Suprapubic skin (tissue), 4 donors: ENCODE results near the gene CPA1. TPM values are rescaled to one million over a fixed set of nuclear protein-coding genes. Genes with fewer than 3 reads are reported as not detected.

ENCODE experiments used
- DNase-seq, 2 donors: peaks; one replicate each; pipeline ENCODE4 v3.0.0-alpha.2; 2019; ENCODE audit warnings: low spot score in 2 of 2
- H3K27ac ChIP-seq: fragments of 200-600 bp; sonication (generic); one replicate; pipeline ENCODE4 v1.5.1; 2019
- H3K27me3 ChIP-seq: fragments of 200-600 bp; sonication (generic); one replicate; pipeline ENCODE4 v1.5.1; 2019
- H3K36me3 ChIP-seq: fragments of 200-600 bp; sonication (generic); one replicate; pipeline ENCODE4 v1.5.1; 2019
- H3K4me1 ChIP-seq: fragments of 200-600 bp; sonication (generic); one replicate; pipeline ENCODE4 v1.5.1; 2019
- H3K4me3 ChIP-seq: fragments of 200-600 bp; sonication (generic); one replicate; pipeline ENCODE4 v1.5.1; 2019; ENCODE audit warnings: mild to moderate bottlenecking
- H3K9me3 ChIP-seq: fragments of 200-600 bp; sonication (generic); one replicate; pipeline ENCODE4 v1.5.1; 2019
- EP300 ChIP-seq: sonication (generic); formaldehyde crosslinking; IDR thresholded peaks from one replicate; pipeline ENCODE4 v1.6.1; 2017; ENCODE audit warnings: antibody characterized with exemption
- POLR2A ChIP-seq, 2 donors: fragments of 450-650 bp; IDR thresholded peaks; one replicate each; pipeline ENCODE4 v1.6.1; 2017; ENCODE audit warnings: antibody characterized with exemption in 2 of 2, mild to moderate bottlenecking in 2 of 2, moderate library complexity in 2 of 2
- POLR2AphosphoS5 ChIP-seq, 3 donors: sonication (generic); formaldehyde crosslinking; IDR thresholded peaks; one replicate each; pipeline ENCODE4 v1.6.1; 2017; ENCODE audit warnings: antibody characterized with exemption in 3 of 3
- WGBS: methylation state at CpG from one replicate; pipeline ENCODE4 v1.1.5; 2018; 5-methylcytosine and 5-hydroxymethylcytosine counted together
- total RNA-seq, 4 donors: library from RNA; depleted of rRNA; stranded (reverse); fragments of >200 nt; gene quantifications; one replicate each; pipeline ENCODE4 v1.1.0, GENCODE V29; 2016
- TF ChIP-seq, protein P1 (sequence below), 2 donors: fragments of 200-600 bp in 1 of 2; fragments of 450-650 bp in 1 of 2; sonication (generic) in 1 of 2; IDR thresholded peaks; one replicate each; pipeline ENCODE4 v1.5.1; 2016 to 2019; ENCODE audit warnings: antibody characterized with exemption in 2 of 2, mild to moderate bottlenecking in 1 of 2, moderate library complexity in 1 of 2

The CPA1 gene
- not detected for total RNA-seq

DNA sequence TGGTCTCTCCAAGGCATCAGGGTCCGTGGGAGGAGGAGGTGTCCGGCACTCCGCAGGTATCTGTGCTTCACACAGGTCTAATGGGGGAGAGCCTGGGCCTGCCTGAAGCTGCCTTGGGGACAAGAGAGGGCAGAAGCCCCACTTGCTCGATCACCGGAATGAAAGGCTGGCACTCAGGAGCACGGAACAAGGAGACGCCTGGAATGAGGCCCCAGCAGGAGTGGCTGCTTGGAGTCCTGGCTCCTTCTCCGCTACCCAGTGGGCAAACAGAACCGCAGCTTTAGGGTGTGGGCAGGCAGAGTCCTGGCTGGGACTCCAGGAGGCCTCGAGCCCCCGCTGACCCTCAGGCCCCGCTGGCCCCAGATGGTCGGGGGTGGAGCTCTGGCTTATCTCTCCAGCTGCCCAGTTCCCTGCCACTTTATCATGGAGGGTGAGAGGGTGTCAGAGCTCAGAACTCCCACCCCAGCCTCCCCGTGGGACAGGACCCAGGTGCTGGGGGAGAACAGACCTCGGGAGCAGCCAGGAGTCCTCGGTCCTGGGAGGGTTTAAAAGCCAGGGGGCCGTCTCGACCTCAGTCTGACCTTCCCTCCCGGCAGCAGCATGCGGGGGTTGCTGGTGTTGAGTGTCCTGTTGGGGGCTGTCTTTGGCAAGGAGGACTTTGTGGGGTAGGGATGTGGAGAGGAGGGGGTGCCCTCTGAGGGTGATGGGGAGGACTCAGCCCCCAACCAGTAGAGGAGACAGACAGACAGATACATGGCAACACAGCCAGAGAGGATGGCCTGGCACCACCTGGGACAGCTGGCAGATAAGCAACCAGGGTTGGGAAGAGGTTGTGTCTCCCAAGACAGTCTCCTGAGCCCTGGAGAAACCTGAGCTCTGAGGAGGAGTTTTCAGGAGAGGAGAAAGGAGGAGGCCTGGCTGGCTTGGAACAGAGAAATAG is at the start of gene CPA1:
CPA1 (plus strand) TSS at position 574 of the 940 bp plus-strand sequence; CDS start at position 601, 27 bp downstream.
- Histone ChIP-seq H3K27ac (no peak within 1 kb of the TSS), H3K9me3 (no peaks in the 10 kb centered on the region), H3K36me3 (no peaks in the 10 kb centered on the region), H3K4me1 (peaks cover 9% of the 10 kb centered on the region), H3K27me3 (no peaks in the 10 kb centered on the region), H3K4me3 (no peak within 1 kb of the TSS)
- TF ChIP-seq, protein P1, sequence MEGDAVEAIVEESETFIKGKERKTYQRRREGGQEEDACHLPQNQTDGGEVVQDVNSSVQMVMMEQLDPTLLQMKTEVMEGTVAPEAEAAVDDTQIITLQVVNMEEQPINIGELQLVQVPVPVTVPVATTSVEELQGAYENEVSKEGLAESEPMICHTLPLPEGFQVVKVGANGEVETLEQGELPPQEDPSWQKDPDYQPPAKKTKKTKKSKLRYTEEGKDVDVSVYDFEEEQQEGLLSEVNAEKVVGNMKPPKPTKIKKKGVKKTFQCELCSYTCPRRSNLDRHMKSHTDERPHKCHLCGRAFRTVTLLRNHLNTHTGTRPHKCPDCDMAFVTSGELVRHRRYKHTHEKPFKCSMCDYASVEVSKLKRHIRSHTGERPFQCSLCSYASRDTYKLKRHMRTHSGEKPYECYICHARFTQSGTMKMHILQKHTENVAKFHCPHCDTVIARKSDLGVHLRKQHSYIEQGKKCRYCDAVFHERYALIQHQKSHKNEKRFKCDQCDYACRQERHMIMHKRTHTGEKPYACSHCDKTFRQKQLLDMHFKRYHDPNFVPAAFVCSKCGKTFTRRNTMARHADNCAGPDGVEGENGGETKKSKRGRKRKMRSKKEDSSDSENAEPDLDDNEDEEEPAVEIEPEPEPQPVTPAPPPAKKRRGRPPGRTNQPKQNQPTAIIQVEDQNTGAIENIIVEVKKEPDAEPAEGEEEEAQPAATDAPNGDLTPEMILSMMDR (IDR thresholded peaks at IDR 0.05) = no peak
- TF ChIP-seq POLR2AphosphoS5 (IDR thresholded peaks at IDR 0.05) (no peak), EP300 (no peak), POLR2A (IDR thresholded peaks at IDR 0.05) (no peak)
- no peak for DNase-seq
- WGBS = 46% methylated on average over 12 of the region's 20 CpGs

DNA sequence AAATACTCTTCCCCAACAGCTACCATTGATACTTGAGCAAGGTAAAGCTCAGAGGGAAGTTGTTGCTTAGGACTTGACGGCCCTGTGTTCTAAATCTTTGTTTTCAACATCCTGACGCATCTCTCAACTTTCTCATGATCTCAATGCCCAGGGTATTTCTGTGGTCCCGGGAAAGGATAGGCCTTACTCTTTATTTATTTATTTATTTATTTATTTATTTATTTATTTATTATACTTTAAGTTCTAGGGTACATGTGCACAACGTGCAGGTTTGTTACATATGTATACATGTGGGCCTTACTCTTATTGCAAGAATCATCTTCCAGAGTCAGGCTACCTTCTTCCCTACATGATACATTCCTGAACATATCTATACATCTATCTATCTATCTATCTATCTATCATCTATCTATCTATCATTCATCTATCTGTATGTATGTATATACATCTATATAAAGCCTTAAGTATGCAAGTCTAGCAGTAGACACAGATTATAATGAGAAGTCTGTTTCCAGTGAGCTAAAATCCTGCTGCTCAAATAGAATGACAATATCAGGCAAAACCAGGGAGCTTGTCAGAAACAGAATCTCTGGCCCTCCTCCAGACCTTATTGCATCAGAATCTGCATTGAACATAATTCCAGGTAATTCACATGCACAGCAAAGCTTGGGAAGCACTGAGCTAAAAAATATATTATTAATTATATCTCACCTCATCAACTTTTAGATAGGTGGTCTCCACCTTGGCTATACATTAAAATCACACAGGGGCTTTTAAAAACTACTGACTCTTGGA is 47.8 kb upstream of the CPA1 start:
- Histone ChIP-seq H3K4me1 (peaks cover 12% of the 10 kb centered on the region), H3K4me3 (no peak overlapping the region), H3K36me3 (no peaks in the 10 kb centered on the region), H3K9me3 (no peaks in the 10 kb centered on the region), H3K27me3 (no peaks in the 10 kb centered on the region), H3K27ac (no peak overlapping the region)
- DNase-seq = no peak
- WGBS = 97% methylated on average over 4 of the region's 4 CpGs
- TF ChIP-seq EP300 (no peak), POLR2A (IDR thresholded peaks at IDR 0.05) (no peak), POLR2AphosphoS5 (IDR thresholded peaks at IDR 0.05) (no peak)
- TF ChIP-seq, protein P1 (IDR thresholded peaks at IDR 0.05) = no peak

DNA sequence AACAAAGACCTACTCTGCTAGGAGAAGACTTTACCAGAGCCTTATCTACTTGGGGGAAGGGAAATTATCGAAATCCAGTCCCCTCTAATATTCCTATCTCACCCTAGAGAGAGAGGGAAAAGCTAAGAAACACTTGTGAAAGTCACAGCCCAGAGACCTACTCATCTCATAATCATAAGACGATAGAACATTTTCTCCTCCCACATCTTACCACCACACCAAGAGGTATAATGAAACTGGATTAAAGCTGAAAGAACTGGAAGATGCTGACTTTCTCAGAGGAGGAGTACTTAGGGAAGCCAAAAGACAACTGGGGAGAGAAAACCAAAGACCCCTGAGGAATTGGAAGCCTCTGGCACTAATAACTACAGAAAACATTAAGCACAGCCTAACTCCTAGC is 46.5 kb upstream of the CPA1 start:
- Histone ChIP-seq H3K4me1 (peaks cover 12% of the 10 kb centered on the region), H3K27ac (no peak overlapping the region), H3K36me3 (no peaks in the 10 kb centered on the region), H3K4me3 (no peak overlapping the region), H3K27me3 (no peaks in the 10 kb centered on the region), H3K9me3 (no peaks in the 10 kb centered on the region)
- no peak for DNase-seq
- WGBS = 73% methylated on average over 2 of the region's 2 CpGs
- TF ChIP-seq POLR2A (IDR thresholded peaks at IDR 0.05) (no peak), EP300 (no peak), POLR2AphosphoS5 (IDR thresholded peaks at IDR 0.05) (no peak)
- TF ChIP-seq, protein P1 (IDR thresholded peaks at IDR 0.05) = no peak

DNA sequence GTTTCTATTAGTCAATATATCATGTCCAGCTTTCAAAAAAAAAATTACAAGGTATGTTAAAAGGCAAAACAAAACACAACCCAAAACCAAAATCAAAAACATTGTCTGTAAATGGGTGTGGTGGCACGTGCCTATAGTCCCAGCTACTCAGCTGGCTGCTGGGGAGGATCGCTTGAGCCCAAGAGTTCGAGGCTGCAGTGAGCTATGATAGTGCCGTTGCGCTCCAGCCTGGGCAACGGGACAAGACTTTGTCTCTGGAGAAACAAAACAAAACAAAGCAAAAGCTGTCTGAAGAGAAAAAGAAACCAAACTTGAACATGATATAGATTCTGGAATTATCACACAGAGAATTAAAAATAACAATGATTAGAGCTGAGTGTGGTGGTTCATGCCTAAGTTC is 46.0 kb upstream of the CPA1 start:
- WGBS = 52% methylated on average over 6 of the region's 6 CpGs
- Histone ChIP-seq H3K4me1 (peaks cover 12% of the 10 kb centered on the region), H3K9me3 (no peaks in the 10 kb centered on the region), H3K27ac (no peak overlapping the region), H3K36me3 (no peaks in the 10 kb centered on the region), H3K27me3 (no peaks in the 10 kb centered on the region), H3K4me3 (no peak overlapping the region)
- TF ChIP-seq POLR2AphosphoS5 (IDR thresholded peaks at IDR 0.05) = no peak
- no peak for TF ChIP-seq EP300
- TF ChIP-seq, protein P1 (IDR thresholded peaks at IDR 0.05) = no peak
- no peak for TF ChIP-seq POLR2A (IDR thresholded peaks at IDR 0.05)
- no peak for DNase-seq
